Uterus (tissue), 2 donors: Measurements from ENCODE around the gene SLC27A1.

Source experiments
- CTCF ChIP-seq, 4 experiments: fragments of 200-600 bp in 2 of 4; fragments of 450-650 bp in 2 of 4; sonication (generic) in 2 of 4; IDR thresholded peaks; one replicate each; pipeline ENCODE4 v1.5.1; 2016 to 2019; ENCODE audit warnings: antibody characterized with exemption in 4 of 4, mild to moderate bottlenecking in 2 of 4, moderate library complexity in 1 of 4
- POLR2A ChIP-seq, 2 donors: fragments of 450-650 bp; IDR thresholded peaks; one replicate each; pipeline ENCODE4 v1.6.1; 2016; ENCODE audit warnings: antibody characterized with exemption in 2 of 2, mild to moderate bottlenecking in 1 of 2, moderate library complexity in 1 of 2

GRCh38 chr19:17526922-17527321 is 56.6 kb downstream of the SLC27A1 start:
- TF ChIP-seq CTCF (IDR thresholded peaks at IDR 0.05), result no peak
- no peak for TF ChIP-seq POLR2A (IDR thresholded peaks at IDR 0.05)
